Frontal cortex (tissue), 4 donors: ENCODE measurements around the gene DCHS1. TPM values are rescaled to one million over a fixed set of nuclear protein-coding genes. Genes with fewer than 3 reads are reported as not detected.
A peak's percentile ranks its signal among the peaks of the same experiment; 100 is the strongest.

ENCODE experiments used
- DNase-seq, 2 donors: peaks; one replicate each; pipeline ENCODE4 v3.0.0; 2012; ENCODE audit warnings: low spot score in 2 of 2
- FAIRE-seq: peaks from 2 replicates; lab custom pipeline; 2012; peaks lifted over from hg19 to GRCh38; lab: Jason Lieb, UNC
- total RNA-seq: library from RNA; depleted of rRNA; stranded (reverse); fragments of >200 nt; gene quantifications from one replicate; pipeline ENCODE4 v1.2.3, GENCODE V29; 2014
- donor health status: control.
- donor health status: control.
- donor health status: control.

The DCHS1 gene
- total RNA-seq, 1 donor from 2014 or later = 38.3 TPM

DNA sequence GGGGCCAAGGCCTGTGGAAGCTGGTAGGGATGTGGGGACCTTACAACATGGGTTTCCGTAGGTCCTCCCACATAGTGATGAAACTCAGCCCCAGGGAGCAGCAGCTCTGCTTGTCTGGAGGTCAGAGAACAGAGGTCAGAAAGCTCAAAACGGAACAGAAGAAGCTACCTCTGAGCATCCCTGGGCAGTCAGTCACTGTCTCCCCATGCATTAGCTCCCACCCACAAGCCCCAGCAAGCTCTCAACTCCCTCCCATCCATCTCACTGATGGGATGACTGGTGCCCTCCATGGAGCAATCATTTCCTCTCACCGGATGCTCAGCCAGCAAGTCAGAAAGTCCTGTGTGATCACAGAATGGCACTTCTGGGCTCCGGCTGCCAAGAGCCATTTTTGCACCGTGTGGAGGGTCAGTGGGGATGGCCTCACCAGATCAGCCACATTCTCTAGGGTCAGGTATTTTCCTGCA lies 38.3 kb downstream of the DCHS1 start:
- no peak for DNase-seq

DNA sequence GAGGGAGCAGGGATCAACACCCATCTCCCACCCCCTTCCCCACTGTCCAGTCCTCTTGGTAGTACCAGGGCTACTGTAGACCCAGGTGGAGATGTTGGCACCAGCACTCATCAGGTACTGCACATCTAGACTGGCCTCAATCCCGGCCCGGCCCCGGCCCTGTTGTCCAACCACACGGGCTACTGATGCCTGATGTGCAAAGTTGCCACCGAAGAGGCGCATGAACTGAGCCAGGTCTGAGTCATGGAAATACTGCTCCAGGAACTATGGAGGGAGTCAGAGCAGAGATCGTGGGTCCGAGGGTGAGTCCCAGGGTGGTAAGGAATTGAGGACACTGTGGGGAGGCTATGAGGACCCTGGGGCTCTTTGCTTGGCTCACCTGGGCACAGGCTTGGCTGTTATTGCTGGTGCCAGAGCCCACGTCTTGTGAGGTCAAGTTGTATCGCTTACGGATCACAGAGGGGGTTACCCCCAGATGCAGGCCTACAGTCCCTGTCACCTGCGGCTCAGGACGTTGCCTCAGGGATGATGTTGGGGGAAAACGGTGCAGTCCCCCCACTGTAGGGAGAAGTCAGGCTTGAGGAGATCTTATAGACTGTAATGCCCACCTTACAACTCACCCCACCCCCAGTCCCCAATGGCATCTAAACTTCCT lies 38.9 kb downstream of the DCHS1 start:
- no peak for DNase-seq
- FAIRE-seq = no peak

More for the DNA sequence above, 38.3 kb downstream of the DCHS1 start:
- no peak for FAIRE-seq

DNA sequence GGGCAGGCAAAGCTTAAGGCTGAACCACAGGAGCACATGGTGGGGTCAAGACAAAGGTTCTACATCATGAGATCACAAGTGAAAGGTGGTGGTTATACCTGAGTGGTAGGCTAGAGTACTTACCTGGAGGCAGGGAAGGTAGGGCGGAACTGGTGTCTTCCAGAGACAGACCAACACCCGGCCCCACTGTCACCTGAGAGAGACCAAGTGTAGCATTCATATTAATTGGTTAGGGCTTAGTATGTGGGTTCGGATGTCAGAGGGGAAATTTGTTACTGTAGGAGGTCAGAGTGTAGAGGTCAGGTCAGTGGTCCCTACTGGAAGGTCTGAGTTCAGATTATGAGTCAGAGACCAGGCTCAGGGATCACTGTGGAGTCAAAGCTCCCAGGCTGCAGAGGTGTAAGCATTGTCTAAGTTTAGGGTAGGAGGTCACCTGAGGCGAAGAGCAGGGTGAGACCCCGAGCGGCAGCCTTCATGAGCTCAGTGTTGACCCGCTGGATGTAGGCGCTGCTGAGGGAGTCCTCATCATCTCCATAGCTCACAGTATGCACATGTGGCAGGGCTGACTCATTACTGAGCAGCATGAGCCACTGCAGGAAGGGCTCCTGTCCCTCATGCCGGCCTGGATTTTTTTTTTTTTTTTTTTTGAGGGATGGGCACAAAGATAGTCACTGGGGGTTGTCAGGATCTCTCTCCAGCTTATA lies 39.6 kb downstream of the DCHS1 start:
- no peak for DNase-seq

DNA sequence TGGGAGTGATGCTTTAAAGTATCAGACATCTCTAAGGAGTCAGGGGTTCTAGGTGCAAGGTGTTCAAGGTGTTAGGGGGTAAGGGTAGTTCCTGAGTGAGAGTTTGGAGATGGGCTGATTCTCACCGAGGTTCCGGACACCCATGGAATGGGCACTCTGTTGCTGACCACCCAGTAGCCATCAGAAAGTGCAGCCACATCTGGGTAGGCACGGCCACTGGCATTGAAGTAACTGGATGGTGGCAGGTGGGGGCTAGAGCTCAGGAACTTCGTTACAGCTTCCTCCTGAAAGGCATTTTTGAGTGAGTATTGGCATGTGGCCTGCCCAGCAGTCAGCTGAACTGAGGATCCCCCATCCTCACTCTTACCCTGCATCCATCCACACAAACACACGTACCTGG lies 40.6 kb downstream of the DCHS1 start:
- FAIRE-seq (no peak), DNase-seq (no peak)

More for the DNA sequence above, 39.6 kb downstream of the DCHS1 start:
- FAIRE-seq = no peak

DNA sequence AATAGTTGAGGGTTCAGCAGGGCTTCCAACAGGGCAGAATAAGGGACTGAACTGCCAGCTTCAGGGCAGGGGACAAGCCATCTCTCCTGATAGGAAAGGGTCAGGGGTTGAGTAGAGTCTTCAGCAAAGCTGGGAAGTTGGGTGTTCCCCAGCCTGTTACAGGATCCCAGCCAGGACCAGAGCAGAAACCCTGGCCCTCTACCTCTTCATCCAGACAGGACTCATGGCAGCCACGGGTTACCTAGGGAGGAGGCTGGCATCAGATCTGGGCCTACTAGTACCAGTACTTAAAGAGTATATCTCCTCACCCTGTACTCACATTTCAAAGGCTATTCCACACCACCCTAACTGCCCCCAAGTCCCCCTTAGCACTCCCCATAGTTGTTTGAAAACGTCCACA lies 41.2 kb downstream of the DCHS1 start:
- no peak for DNase-seq
- no peak for FAIRE-seq

DNA sequence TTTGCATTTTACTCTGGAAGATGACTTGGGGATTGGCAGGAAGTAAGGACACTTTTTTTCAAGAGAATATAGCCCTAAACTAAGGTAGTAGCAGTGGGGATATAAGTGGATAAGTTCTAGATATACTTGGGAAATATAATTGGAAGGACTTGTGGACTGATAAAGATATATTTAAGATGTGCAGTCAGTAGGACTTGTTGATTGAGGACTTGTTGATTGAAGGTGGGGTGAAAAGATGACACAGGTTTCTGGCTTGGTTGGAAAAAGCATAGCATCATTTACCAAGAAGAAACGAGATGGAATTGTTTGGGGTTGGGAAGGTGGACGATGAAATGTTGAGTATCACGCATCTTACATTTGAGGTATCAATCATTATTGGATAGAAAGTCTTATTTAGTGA lies 42.1 kb downstream of the DCHS1 start:
- FAIRE-seq (no peak), DNase-seq (no peak)

DNA sequence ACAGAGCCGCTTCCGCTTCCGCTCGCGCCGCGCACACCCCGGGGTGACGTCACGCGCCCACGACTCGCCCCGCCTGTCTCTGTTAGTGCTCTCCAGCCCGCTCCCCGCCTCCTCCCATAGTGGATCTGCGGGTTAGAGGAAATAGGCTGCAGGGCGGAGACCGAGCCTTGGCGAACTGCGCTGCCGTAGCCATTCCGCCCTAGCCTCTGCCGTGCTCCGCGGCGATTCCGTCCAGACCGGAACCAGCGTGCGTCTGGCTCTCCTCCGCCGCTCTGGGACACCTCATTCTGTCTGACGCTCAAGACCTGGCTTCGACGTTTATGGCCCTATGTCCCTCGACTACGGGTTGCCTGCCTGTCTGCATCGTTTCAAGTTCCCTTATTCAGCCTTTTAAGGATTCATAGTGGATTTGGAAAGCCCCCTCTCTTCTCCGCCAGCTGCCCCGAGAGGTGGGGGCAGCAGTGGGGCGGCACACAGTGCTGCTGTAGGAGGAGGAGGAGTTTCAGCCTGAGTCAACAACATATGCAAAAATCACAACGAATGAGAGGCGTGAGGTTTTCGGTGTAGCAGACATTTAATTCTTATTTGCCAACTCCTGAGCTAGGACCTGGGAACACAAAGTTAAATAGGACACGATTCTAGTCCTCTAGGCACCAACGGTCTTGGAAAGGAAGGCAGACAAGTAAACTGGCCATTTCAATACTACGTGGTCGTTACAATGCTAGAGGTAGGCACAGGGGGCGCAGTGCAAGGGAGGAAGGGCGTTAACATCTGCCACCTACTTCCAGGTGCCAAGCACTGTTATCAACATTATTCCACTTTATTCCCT lies 43.2 kb downstream of the DCHS1 start, which contains the start of gene TAF10:
TAF10 (minus strand) TSS at position 4 of the 829 bp plus-strand sequence. CDS start 27 bp downstream, outside the sequence.
- DNase-seq = peak; percentile 89 to 91
- no peak for FAIRE-seq

DNA sequence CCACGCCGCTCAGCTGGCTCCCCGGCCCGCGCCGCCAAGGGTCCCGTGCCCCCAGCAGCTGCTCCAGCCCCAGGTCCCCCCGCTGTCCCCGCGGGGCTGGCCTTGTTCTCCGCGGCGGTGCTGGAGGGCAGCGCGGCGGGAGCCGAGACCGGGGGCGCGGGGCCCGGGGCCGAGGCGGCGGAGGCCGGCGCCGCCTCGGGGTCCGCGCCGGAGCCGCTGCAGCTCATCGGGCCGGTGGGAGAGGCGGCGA lies 43.7 kb downstream of the DCHS1 start:
- DNase-seq = no peak
- no peak for FAIRE-seq

DNA sequence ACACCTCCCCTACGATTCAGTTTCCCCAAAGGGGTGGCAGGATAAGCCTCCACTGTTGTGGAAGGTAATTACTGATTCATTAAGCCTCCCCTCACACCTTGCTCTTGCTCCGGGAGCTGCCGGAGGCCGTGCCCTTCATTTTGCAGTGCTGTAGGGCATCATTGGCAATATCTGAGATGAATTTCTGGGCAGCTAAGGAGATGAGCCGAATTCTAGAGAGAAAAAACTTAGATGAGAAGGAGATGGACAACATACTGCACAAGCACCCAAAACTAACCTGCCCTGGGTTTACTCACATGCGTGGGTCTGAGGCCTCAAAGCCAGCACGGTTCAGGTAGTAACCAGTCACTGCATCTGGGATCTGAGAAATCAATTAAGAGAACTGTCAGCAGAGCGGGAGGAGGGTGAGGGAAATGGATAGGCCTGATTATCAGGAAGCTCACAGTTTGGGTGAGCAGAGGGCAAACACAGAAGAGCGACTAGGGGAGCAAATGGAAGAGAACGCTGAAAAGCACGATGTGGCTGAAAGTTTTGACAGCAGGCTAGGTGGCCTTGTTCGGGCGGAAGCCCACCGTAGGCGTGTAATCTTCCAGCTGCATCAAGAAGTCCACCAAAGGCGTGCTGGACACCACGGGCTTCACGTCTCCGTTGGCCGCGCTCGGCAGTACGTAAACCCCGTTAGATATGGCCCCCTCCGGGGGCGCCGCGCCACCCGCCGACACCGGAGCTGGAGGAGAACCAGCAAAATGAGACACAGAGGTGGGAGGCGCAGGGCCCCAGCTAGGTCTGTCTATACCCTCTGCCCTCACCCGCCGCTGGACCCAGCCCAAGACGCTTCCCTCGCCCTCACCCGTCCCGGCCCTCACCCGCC lies 44.3 kb downstream of the DCHS1 start:
- FAIRE-seq = no peak
- no peak for DNase-seq

DNA sequence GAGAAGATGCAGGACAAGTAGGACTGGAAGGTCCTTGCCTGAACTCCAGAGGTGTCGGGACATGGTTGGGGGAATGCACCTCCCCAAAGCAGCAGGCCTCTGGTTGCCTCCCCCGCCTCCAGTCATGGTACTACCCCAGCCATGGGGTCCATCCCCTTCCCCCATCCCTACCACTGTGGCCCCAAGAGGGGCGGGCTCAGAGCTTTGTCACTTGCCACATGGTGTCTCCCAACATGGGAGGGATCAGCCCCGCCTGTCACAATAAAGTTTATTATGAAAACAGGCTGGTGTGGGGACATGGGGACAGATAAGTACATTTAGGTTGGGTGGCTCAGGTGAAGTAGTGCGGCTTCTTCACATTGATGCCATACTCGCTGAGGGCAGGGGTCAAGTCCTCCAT lies 45.0 kb downstream of the DCHS1 start:
- no peak for FAIRE-seq
- DNase-seq = no peak

DNA sequence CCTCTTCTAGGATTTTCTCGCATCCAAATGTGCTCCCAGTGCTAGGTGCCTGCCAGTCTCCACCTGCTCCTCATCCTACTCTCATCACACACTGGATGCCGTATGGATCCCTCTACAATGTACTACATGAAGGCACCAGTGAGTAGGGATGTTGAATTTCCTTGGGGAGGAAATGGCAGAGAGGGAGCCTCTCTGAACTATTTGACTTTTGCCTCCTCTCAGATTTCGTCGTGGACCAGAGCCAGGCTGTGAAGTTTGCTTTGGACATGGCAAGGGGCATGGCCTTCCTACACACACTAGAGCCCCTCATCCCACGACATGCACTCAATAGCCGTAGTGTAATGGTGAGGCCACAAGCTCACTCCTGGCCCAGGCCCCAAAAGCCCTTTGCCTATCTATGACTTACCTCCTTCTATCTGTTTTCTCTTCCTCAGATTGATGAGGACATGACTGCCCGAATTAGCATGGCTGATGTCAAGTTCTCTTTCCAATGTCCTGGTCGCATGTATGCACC lies 46.0 kb downstream of the DCHS1 start:
- FAIRE-seq (no peak), DNase-seq (no peak)

DNA sequence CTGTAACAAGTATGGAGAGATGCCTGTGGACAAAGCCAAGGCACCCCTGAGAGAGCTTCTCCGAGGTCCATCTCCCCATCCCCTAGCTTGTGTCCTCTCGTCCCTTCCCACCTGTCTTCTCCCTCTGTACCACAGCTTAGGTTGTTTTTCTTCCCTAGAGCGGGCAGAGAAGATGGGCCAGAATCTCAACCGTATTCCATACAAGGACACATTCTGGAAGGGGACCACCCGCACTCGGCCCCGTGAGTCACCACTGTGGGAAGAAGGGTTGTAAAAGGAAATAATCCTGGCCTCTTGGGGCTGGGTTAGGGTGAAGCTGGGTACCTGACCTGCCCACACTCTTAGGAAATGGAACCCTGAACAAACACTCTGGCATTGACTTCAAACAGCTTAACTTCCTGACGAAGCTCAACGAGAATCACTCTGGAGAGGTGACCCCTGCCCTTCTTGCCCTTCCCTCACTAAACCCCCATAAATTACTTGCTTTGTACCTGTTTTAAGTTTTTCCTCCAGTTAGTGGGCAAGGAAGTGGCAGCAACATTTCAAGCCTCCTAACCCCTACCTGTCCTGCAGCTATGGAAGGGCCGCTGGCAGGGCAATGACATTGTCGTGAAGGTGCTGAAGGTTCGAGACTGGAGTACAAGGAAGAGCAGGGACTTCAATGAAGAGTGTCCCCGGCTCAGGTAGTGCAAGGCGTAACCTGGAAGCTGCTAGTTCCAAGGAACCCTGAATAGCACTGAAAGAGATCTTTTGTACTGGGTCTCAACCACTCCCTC lies 46.7 kb downstream of the DCHS1 start:
- DNase-seq (no peak), FAIRE-seq (no peak)

DNA sequence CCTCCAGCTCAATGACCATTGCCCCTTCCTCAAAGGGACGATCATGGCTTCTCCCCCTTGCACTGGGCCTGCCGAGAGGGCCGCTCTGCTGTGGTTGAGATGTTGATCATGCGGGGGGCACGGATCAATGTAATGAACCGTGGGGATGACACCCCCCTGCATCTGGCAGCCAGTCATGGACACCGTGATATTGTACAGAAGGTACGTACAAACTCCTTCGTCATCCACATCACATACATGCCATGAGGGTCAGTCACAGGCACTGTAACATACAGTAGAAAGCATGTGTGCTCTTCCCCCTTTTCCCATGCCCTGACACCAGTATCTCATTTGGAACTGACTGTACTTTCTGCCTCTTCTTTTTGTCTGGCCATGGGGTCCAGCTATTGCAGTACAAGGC lies 47.6 kb downstream of the DCHS1 start:
- no peak for DNase-seq
- no peak for FAIRE-seq

DNA sequence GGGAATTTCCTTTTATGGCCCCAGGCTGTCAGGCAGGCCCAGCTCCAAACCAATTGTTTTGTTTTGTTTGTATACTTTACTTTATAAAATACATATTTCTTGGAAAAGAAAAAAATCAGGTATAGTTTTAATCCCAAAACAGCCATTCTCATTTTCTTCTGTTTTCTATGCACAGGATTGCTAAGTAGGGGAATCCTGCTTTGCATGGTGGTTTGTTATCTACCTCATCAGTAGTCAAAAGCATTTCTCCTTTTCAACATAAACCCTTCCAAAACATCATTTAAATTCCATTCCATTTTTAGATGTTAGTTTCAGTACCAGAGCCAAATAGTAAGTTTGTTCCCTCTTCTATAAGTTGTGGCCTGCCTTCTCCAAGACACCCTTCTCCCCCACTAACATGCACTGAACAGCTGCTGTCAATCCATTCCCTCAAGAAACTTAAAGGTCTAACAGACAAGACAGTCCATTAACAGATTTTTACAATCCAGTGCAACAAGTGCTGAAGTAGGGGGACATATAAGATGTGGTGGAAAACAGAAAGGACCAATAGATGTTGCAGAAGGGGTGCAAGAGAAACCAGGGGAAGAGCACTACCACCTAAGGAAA lies 48.3 kb downstream of the DCHS1 start:
- DNase-seq = no peak
- no peak for FAIRE-seq

DNA sequence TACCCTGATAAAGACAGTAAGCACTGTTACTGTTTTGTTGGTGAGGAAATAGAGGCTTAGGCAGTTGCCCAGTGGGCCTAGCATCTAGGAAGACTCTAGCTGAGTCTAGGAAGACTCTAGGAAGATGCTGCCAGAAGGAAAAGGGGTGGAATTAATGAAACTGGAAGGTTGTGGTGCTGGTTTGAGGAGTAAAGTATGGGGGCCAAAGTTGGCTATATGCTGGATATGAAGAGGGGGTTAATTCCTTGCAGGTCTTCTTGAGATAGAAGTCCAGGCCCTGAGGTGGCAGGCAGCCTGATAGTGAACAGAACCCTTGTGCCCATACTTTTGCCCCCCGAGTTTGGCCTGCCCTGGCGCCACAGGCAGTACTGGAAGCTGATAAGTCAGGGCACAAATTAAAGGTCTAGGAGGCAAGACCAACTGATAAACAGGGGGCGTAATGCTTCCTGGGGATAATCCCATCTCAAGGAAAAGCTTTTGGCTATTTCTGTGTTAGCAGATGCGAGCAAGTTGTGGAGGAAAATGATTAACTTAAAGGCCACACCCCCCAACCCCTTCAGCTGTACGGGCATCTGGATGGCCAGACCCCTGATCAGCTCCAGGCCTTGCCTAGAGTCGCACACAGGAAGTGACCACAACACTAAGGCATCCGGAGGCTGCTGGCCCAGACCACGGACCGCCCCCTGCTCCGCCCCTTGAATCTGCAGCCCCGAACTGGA lies 49.0 kb downstream of the DCHS1 start:
- no peak for FAIRE-seq

DNA sequence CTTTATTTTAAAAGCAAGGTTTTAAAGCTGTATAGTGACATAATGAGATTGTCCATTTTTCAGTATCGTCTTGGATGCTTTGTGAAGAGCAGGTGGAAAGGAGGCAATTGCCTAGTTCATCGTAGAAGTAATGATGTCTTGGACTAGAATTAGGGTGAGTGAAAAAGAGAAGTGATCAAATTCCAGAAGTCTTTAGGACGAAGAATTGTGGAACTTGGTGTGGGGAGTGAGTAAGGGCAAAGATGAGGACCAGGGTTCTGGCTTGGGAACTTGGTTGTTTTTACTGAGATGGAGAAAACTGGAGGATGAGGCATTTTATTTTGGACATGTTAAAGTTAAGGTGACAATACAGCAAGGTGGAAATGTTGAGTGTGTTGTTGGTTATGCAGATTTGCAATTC lies 50.8 kb downstream of the DCHS1 start:
- no peak for FAIRE-seq

More for the DNA sequence above, 49.0 kb downstream of the DCHS1 start:
- peak; percentile 76 for DNase-seq

DNA sequence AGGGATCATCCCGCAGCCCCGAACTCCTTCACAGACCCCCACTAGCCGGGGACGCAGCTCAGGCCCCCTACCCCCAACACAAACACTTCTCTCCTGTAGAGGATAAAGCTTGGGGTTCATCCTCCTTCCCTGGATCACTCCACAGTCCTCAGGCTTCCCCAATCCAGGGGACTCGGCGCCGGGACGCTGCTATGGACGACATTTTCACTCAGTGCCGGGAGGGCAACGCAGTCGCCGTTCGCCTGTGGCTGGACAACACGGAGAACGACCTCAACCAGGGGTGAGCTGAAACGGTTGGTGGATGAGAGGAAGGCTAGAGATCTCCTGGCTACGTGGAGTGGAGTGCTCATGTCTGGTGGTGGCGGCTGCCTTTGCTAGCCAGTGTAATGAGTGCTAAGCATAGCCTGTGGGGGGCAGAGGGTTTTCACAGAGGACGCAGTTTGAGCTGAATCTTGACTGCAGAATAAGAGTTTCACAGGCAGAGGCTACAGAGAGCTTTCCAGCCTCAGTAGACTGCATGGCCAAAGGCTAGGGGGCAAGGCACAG lies 51.5 kb downstream of the DCHS1 start:
- FAIRE-seq = no peak
- DNase-seq = peak; percentile 71 to 73

More for the DNA sequence above, 50.8 kb downstream of the DCHS1 start:
- no peak for DNase-seq
